GM12878 (cell line): ENCODE measurements around the gene MAPK9.

Source experiments
- E2F4 ChIP-seq: IDR thresholded peaks from 2 replicates; pipeline ENCODE4 v1.6.1; 2012; ENCODE audit warnings: low read depth, low read length, improper control_type of control experiment
- EP300 ChIP-seq, 2 experiments: fragments of 150-350 bp in 1 of 2; IDR thresholded peaks; 2 replicates each; pipeline ENCODE4 v1.6.1; 2011 to 2012; ENCODE audit warnings: low read depth in 2 of 2, low read length in 2 of 2, borderline replicate concordance in 1 of 2, improper control_type of control experiment in 1 of 2, inconsistent platforms in 1 of 2; ENCODE audit not compliant: control insufficient read depth in 1 of 2
- MAX ChIP-seq: IDR thresholded peaks from 2 replicates; pipeline ENCODE4 v1.6.1; 2012; ENCODE audit warnings: low read depth, low read length, improper control_type of control experiment
- NFYB ChIP-seq: IDR thresholded peaks from 2 replicates; pipeline ENCODE4 v1.6.1; 2011; ENCODE audit warnings: low read depth, mild to moderate bottlenecking, low read length, improper control_type of control experiment, moderate library complexity; ENCODE audit not compliant: insufficient read depth
- NR2F1 ChIP-seq: fragments of 450-650 bp; conservative IDR thresholded peaks from 2 replicates; pipeline ENCODE4 v1.6.1; 2017; ENCODE audit warnings: mild to moderate bottlenecking
- RELA ChIP-seq: fragments of 450-650 bp; IDR thresholded peaks from 2 replicates; pipeline ENCODE4 v1.8.0; 2014; ENCODE audit warnings: borderline replicate concordance; ENCODE audit not compliant: partially characterized antibody
- SPI1 ChIP-seq: IDR thresholded peaks from 2 replicates; pipeline ENCODE4 v1.6.1; 2011; ENCODE audit warnings: low read depth, mild to moderate bottlenecking, low read length, moderate library complexity, borderline replicate concordance; ENCODE audit not compliant: insufficient read depth
- STAT3 ChIP-seq: IDR thresholded peaks from 2 replicates; pipeline ENCODE4 v1.6.1; 2011; ENCODE audit warnings: low read depth, low read length, improper control_type of control experiment
- ZBTB4 ChIP-seq: fragments of 450-650 bp; formaldehyde crosslinking; IDR thresholded peaks from 2 replicates; pipeline ENCODE4 v1.4.0; 2022; ENCODE audit warnings: mild to moderate bottlenecking, moderate library complexity

- no peak for TF ChIP-seq NR2F1
- TF ChIP-seq MAX = no peak
- TF ChIP-seq RELA = no peak
- TF ChIP-seq NFYB = no peak
- TF ChIP-seq STAT3 = no peak
- no peak for TF ChIP-seq ZBTB4 (CRISPR knock-in tag)
- TF ChIP-seq EP300 (IDR thresholded peaks at IDR 0.05; ENCODE audit: borderline replicate concordance in 1 of 2, control insufficient read depth in 1 of 2, low read depth in 2 of 2, low read length in 2 of 2) = no peak
- TF ChIP-seq E2F4 = no peak
- TF ChIP-seq SPI1 = no peak
Observed at GRCh38 chr5:180207593-180207992, 84.3 kb downstream of the MAPK9 start.
